Fibroblast of pulmonary artery (primary cell): ENCODE results near the gene ME1.

Experiments
- DNase-seq: peaks from one replicate; pipeline ENCODE4 v3.0.0-alpha.2; 2010; ENCODE audit warnings: low read depth
- H3K4me3 ChIP-seq: replicated peaks from 2 replicates; pipeline ENCODE4 v1.5.1; 2011; ENCODE audit warnings: low read depth, mild to moderate bottlenecking, control low read depth, low read length, moderate library complexity
- CTCF ChIP-seq: IDR thresholded peaks from 2 replicates; pipeline ENCODE4 v1.5.1; 2011; ENCODE audit warnings: mild to moderate bottlenecking, control low read depth, low read length, inconsistent platforms; ENCODE audit errors: missing control alignments

ME1 gene

DNA sequence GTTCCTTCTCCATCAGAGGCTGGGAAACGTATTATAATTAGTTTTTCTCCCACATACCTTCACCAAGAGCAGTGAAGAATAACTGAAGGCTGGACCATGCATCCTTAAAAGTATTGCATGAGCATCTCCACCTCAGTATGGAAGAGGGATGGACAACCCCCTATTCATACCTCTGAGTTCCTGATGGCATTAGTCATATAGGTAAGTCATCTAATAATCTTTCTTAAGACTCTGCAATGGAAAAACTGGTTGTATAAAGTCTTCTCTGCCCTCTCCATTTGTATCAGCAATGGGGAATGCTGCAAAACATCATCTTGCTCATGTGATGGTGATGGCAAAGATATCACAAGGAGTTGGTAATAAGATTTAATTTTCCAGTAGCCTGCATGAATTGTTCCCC is 262.3 kb downstream of the ME1 start:
- TF ChIP-seq CTCF: no peak
- H3K4me3 ChIP-seq: no peak overlapping the region
- DNase-seq: no peak

DNA sequence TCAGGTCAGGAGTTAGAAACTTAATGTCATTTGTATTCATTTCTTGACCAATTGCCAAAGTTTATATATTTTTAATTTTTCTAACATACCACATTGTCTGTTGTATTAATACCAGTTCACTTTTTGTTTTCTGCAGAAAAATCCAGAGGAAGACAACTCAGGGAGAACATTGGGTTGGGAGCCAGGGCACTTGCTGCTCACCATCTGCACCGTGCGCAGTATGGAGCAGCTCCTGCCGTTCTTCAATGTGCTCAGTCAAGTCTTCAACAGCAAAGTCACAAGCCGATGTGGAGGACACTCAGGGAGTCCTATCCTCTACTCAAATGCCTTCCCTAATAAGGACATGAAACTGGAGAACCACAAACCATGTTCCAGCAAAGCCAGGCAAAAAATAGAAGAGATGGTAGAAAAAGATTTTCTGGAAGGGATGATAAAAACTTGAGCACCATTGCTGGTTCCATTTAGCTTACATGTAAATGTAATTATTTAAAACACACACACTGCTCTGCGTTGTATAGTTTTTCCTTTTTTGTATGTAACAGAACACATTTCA is 263.0 kb downstream of the ME1 start:
- no peak for TF ChIP-seq CTCF
- no peak overlapping the region for H3K4me3 ChIP-seq
- DNase-seq: no peak
